ENCODE measurements around the gene RBM33. TPM values are rescaled to one million over a fixed set of nuclear protein-coding genes. Genes with fewer than 3 reads are reported as not detected.

The RBM33 gene
- total and polyA plus RNA-seq, 2 of the 4 experiments (the other 2 are of a cell fraction) = 7.3 to 10.8 TPM

DNA sequence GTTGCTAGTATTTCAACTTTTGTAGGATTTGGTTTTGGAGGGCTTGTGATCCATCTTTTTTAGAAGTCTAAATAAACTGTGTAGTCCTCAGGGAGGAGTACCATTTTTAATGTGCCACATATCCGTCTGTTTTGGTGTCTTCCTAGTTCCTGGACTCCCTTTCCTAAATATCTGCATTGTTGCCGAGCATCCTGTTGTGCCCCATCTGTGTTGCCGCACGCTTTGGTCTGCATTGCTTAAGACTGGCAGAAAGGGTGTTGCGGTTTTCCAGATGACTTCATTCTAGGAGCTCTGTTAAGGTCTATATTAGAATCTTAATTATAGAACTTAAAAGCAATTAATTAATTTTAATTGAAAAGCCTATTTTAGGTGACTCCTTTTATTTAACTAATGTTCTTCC, 49.4 kb downstream of the RBM33 start:
- intact Hi-C loops (cut with micrococcal nuclease) = no loop called here

More for the DNA sequence above, 49.4 kb downstream of the RBM33 start:
- H3K4me2 ChIP-seq (ENCODE audit: low read depth, low read length) = no peak overlapping the region
- TF ChIP-seq RCOR1 (IDR thresholded peaks at IDR 0.05; ENCODE audit: insufficient replicate concordance, low read length) (no peak), RFX5 (IDR thresholded peaks at IDR 0.05; ENCODE audit: low read depth, low read length) (no peak), MAZ (IDR thresholded peaks at IDR 0.05; ENCODE audit: borderline replicate concordance, low read depth, low read length) (no peak), ELK1 (IDR thresholded peaks at IDR 0.05; ENCODE audit: borderline replicate concordance, low read depth, low read length) (no peak), USF2 (IDR thresholded peaks at IDR 0.05; ENCODE audit: low read depth, low read length) (no peak), SMC3 (IDR thresholded peaks at IDR 0.05; ENCODE audit: low read depth, low read length) (no peak), MAFK (IDR thresholded peaks at IDR 0.05; ENCODE audit: low read depth, low read length) (no peak), BHLHE40 (IDR thresholded peaks at IDR 0.05; ENCODE audit: low read depth, low read length) (no peak), CEBPB (IDR thresholded peaks at IDR 0.05; ENCODE audit: low read depth, low read length) (no peak), CHD1 (IDR thresholded peaks at IDR 0.05; ENCODE audit: low read depth, low read length) (no peak), NFE2L2 (IDR thresholded peaks at IDR 0.05; ENCODE audit: low read depth, low read length) (no peak), MXI1 (IDR thresholded peaks at IDR 0.05; ENCODE audit: borderline replicate concordance, low read depth, low read length) (no peak), CTCF (conservative IDR thresholded peaks at IDR 0.05; ENCODE audit: low read depth, low read length) (no peak), POLR2A (IDR thresholded peaks at IDR 0.05; ENCODE audit: low read depth, low read length) (no peak), RAD21 (IDR thresholded peaks at IDR 0.05; ENCODE audit: low read length) (no peak), FOS (IDR thresholded peaks at IDR 0.05; ENCODE audit: low read depth, low read length) (no peak)
- DNase-seq (no peak), ATAC-seq (ENCODE audit: low read depth) (no peak)
- H3K4ac ChIP-seq (ENCODE audit: low read depth, low read length) = no peak overlapping the region
- dilution Hi-C loops (cut with HindIII; ENCODE audit: low sequenced_read_pairs, unreplicated experiment) (no loop called here), in situ Hi-C loops (cut with MboI; ENCODE audit: low sequenced_read_pairs) (no loop called here)
- POLR2A ChIA-PET (ENCODE audit: unreplicated experiment) = no interaction called here
- no peak overlapping the region for H3K4me3 ChIP-seq (ENCODE audit: insufficient read depth, low read depth, low read length)
- H2AFZ ChIP-seq (replicated peaks; ENCODE audit: low read length, poor library complexity) = no peak overlapping the region
- CTCF ChIA-PET = no interaction called here
- peaks cover 22 to 48% of the 10 kb centered on the region in 2 experiments for H3K79me1 ChIP-seq (ENCODE audit: low read depth in 1 of 2, low read length in 2 of 2)
- WGBS, 2 experiments (ENCODE audit: extremely low coverage in 2 of 2, insufficient read length in 1 of 2) = no CpG with 5 or more reads among the region's 5 CpGs
- H3K27me3 ChIP-seq (ENCODE audit: control insufficient read depth, insufficient read depth, low read length) = no peaks in the 10 kb centered on the region
- BruUV-seq (replicated peaks) = no TSS peak
- H3K14ac ChIP-seq (replicated peaks; ENCODE audit: low read depth, low read length) = no peak overlapping the region
- H3K4me1 ChIP-seq (ENCODE audit: control insufficient read depth, insufficient read depth, low read length) = 0 out of 2 replicates have a peak, but pooled peaks cover 2% of the 10 kb centered on the region
- no peak overlapping the region for H3K23ac ChIP-seq (ENCODE audit: low read depth, low read length)
- H3K9ac ChIP-seq (ENCODE audit: low read depth, low read length) = no peak overlapping the region
- no peak overlapping the region for H4K8ac ChIP-seq (ENCODE audit: low read depth in 2 of 2, low read length in 2 of 2)
- H3K18ac ChIP-seq (ENCODE audit: low read depth, low read length) = no peak overlapping the region
- peaks cover 10% of the 10 kb centered on the region for H3K9me1 ChIP-seq (ENCODE audit: insufficient read depth, low read length)
- no peak overlapping the region for H2AK5ac ChIP-seq (ENCODE audit: low read depth, low read length)
- no peak overlapping the region for H2BK15ac ChIP-seq (ENCODE audit: low read depth, low read length)
- no peak overlapping the region for H2BK120ac ChIP-seq (ENCODE audit: low read depth, low read length)
- H3K9me3 ChIP-seq (ENCODE audit: control insufficient read depth, insufficient read depth, low read length) = no peaks in the 10 kb centered on the region
- H3K27ac ChIP-seq (ENCODE audit: insufficient read depth, low read length) = no peak overlapping the region
- no peak overlapping the region for H4K5ac ChIP-seq (ENCODE audit: low read depth, low read length)
- H2BK5ac ChIP-seq (ENCODE audit: low read depth, low read length, poor library complexity, severe bottlenecking) = no peak overlapping the region
- no peak overlapping the region for H2AK9ac ChIP-seq (replicated peaks; ENCODE audit: low read depth, low read length, poor library complexity)
- H3K36me3 ChIP-seq (ENCODE audit: control insufficient read depth, insufficient read depth, low read length) = peaks cover 1% of the 10 kb centered on the region; the same call in 1 of the 2 replicates
- H3K56ac ChIP-seq (ENCODE audit: extremely low read depth, insufficient read depth, low read length) = no peak overlapping the region
- no peak overlapping the region for H4K91ac ChIP-seq (ENCODE audit: insufficient read depth, low read depth, low read length)
- no peak overlapping the region for H2BK20ac ChIP-seq (ENCODE audit: low read depth, low read length)
- H4K20me1 ChIP-seq (ENCODE audit: insufficient read depth, low read length) = peaks cover 41% of the 10 kb centered on the region
